ENCODE measurements around the gene PEAK1. TPM values are rescaled to one million over a fixed set of nuclear protein-coding genes. Genes with fewer than 3 reads are reported as not detected.

Gene PEAK1
- total and polyA plus RNA-seq, 3 donors from 2014 or later, result 33.2 to 130 (median 107) TPM

DNA sequence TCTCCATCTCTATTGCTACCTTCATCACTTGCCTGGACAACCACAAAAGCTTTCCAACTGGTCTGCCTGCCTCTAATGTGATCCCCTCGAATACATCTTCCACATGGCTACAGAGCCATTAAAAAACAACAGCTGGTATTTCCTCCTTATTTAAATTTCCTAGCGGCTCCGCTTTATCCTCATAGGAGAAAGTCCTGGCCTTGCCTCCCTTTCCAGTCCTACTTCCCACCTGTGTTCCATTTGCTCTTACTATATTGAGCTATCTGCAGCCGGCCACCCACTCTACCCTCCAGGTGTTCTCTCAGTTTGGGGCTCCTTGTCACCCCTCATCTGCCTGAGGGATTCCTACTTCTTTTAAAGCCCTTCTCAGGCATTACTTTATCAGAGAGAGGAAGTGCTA, 299.3 kb downstream of the PEAK1 start:
- Histone ChIP-seq H3K4me1 (no peaks in the 10 kb centered on the region), H3K36me3 (ENCODE audit: low read depth, missing control alignments) (no peaks in the 10 kb centered on the region), H3K4me3 (no peak overlapping the region), H3K27ac (no peak overlapping the region), H3K27me3 (no peaks in the 10 kb centered on the region), H3K9me3 (no peaks in the 10 kb centered on the region)
- TF ChIP-seq POLR2A (IDR thresholded peaks at IDR 0.05), result no peak
- TF ChIP-seq, protein P1, sequence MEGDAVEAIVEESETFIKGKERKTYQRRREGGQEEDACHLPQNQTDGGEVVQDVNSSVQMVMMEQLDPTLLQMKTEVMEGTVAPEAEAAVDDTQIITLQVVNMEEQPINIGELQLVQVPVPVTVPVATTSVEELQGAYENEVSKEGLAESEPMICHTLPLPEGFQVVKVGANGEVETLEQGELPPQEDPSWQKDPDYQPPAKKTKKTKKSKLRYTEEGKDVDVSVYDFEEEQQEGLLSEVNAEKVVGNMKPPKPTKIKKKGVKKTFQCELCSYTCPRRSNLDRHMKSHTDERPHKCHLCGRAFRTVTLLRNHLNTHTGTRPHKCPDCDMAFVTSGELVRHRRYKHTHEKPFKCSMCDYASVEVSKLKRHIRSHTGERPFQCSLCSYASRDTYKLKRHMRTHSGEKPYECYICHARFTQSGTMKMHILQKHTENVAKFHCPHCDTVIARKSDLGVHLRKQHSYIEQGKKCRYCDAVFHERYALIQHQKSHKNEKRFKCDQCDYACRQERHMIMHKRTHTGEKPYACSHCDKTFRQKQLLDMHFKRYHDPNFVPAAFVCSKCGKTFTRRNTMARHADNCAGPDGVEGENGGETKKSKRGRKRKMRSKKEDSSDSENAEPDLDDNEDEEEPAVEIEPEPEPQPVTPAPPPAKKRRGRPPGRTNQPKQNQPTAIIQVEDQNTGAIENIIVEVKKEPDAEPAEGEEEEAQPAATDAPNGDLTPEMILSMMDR (IDR thresholded peaks at IDR 0.05), result no peak
- intact Hi-C loops (cut with DNase I; ENCODE audit: low total_unique reads), result no loop called here
- no peak for DNase-seq
- WGBS, 2 donors, result 91 to 94% methylated on average over 4 of the region's 4 CpGs

DNA sequence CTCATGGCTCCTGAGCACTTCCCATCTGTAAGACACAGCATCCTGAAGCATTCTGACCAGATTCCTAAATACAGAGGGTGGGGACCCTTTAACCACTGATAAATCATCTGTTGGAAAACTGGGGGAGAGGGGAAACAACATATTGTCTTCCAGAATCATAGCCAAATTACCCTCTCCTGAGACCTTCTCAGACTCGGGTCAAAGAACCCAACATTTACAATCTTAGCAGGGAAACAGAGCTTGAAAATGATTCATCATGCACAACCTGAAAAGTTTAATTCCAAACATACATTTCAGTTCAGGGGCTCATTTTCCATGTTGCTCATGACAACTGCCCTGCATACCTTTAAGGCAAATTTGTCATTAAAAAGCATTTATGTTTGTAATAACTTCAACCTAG, 300.5 kb downstream of the PEAK1 start:
- no peaks in the 10 kb centered on the region for H3K4me1 ChIP-seq
- DNase-seq, result no peak
- 43 to 56% methylated on average over 1 of the region's 1 CpG for WGBS, 2 donors
- intact Hi-C loops (cut with DNase I; ENCODE audit: low total_unique reads), result loop anchor here (10.0 kb wide), 1 partner anchor 425 kb away; no protein-coding TSS in a partner anchor
- no peaks in the 10 kb centered on the region for H3K36me3 ChIP-seq (ENCODE audit: low read depth, missing control alignments)
- no peaks in the 10 kb centered on the region for H3K27me3 ChIP-seq
- H3K27ac ChIP-seq, result no peak overlapping the region
- TF ChIP-seq POLR2A (IDR thresholded peaks at IDR 0.05), result no peak
- TF ChIP-seq, protein P1 (IDR thresholded peaks at IDR 0.05), result no peak
- no peaks in the 10 kb centered on the region for H3K9me3 ChIP-seq
- H3K4me3 ChIP-seq, result no peak overlapping the region

DNA sequence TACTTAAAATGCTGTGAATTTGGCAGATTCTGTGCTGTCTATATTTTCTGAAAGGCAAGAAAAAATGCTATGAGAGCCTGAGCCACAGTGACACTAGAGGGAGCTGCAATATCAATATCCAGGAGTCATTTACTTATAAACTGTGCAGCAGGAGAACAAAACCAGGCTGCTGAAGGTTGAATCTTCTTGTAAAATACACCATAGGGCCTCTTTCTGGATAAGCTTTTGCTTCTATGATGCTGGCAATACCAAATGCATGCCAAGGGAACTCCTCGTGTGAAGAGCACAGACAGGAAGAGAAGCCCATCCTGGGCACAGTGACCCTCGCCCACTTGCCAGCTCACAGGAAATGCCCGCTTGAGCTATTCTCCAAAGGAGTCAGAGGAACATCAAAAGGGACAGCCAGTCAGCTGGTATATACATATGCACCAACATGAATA, 301.0 kb downstream of the PEAK1 start:
- Histone ChIP-seq H3K4me3 (no peak overlapping the region), H3K4me1 (no peaks in the 10 kb centered on the region), H3K9me3 (no peaks in the 10 kb centered on the region), H3K36me3 (ENCODE audit: low read depth, missing control alignments) (no peaks in the 10 kb centered on the region), H3K27me3 (no peaks in the 10 kb centered on the region), H3K27ac (no peak overlapping the region)
- intact Hi-C loops (cut with DNase I; ENCODE audit: low total_unique reads), result loop anchor here (10.0 kb wide), 1 partner anchor 426 kb away; no protein-coding TSS in a partner anchor
- 62 to 63% methylated on average over 3 of the region's 3 CpGs for WGBS, 2 donors
- DNase-seq, result peak; percentile 67
- TF ChIP-seq, protein P1 (IDR thresholded peaks at IDR 0.05), result peak; percentile 51 to 68 (median 64)
- TF ChIP-seq POLR2A (IDR thresholded peaks at IDR 0.05), result no peak

DNA sequence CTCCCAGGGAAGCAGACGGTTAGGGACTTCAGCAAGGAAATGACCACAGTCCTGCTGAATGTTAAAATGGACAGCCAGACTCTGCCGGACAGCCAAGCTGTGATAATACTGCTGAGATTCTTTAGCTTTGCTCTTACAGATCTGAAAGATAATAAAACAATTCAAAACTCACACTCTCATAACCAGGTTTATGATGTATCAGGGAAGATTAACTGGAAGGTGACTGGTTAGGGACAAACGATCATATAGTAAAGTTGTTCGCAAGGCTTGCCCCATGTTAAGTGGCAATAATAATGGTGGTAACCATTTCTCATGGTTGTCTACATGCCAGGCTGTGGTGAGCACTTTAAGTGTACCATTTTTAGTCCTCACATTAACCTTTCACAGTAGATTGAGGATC, 304.7 kb downstream of the PEAK1 start:
- DNase-seq, result no peak
- no peaks in the 10 kb centered on the region for H3K9me3 ChIP-seq
- no peaks in the 10 kb centered on the region for H3K27me3 ChIP-seq
- no peaks in the 10 kb centered on the region for H3K4me1 ChIP-seq
- H3K36me3 ChIP-seq (ENCODE audit: low read depth, missing control alignments), result no peaks in the 10 kb centered on the region
- intact Hi-C loops (cut with DNase I; ENCODE audit: low total_unique reads), result loop anchor here (10.0 kb wide), 1 partner anchor 430 kb away; no protein-coding TSS in a partner anchor
- whole genome bisulfite sequencing, 2 donors, result 89 to 93% methylated on average over 4 of the region's 4 CpGs
- H3K4me3 ChIP-seq, result no peak overlapping the region
- H3K27ac ChIP-seq, result no peak overlapping the region
- no peak for TF ChIP-seq POLR2A (IDR thresholded peaks at IDR 0.05)
- TF ChIP-seq, protein P1 (IDR thresholded peaks at IDR 0.05), result no peak

DNA sequence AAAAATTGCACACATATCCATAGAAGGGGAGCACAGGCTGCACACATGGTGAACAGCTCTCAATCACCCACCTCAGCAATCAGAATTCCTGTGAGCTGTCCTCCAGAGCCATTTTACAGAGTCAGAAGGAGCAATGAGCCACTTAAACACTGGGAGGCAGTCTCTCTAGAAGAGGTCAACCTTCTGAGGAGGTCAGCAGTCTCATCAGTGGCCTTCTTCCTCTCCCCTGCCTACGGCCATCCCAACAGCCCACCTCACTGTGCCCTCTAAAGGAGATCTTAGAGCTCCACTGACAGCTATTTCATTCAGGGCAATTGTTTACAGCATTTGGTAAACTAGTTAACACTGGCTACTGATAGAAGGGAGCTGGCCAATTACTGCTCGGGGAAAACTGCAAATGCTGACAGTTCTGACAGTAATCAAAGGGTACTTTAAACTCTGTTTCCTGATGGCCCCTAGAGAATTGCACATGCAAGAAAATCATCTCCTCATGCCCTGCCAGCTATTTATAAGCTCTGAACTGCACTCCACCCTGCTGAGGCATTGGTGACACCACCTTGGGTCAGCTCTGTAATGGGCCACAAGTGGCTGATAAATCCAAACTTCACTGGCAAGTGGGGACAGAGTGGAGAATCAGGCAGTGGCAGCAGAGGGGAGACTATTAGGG, 306.9 kb downstream of the PEAK1 start:
- H3K4me1 ChIP-seq, result peaks cover 2% of the 10 kb centered on the region
- intact Hi-C loops (cut with DNase I; ENCODE audit: low total_unique reads), result loop anchor here (10.0 kb wide), 1 partner anchor 432 kb away; no protein-coding TSS in a partner anchor
- no peaks in the 10 kb centered on the region for H3K9me3 ChIP-seq
- WGBS, 2 donors, result 91 to 97% methylated on average over 1 to 2 of the region's 2 CpGs
- no peaks in the 10 kb centered on the region for H3K27me3 ChIP-seq
- no peaks in the 10 kb centered on the region for H3K36me3 ChIP-seq (ENCODE audit: low read depth, missing control alignments)
- H3K27ac ChIP-seq, result no peak overlapping the region
- no peak for TF ChIP-seq POLR2A (IDR thresholded peaks at IDR 0.05)
- TF ChIP-seq, protein P1 (IDR thresholded peaks at IDR 0.05), result no peak
- no peak overlapping the region for H3K4me3 ChIP-seq
- DNase-seq, result no peak
